HG03045 (cell line): ENCODE data around the gene FARP2.
"Not testable (repeated sequence)": the region's sequence is repeated elsewhere in the genome, so short reads cannot be mapped to it uniquely, and the experiment has no call there.

ENCODE experiments used
- ATAC-seq: cut with Tn5 transposase; IDR thresholded peaks from one replicate; pipeline ENCODE4 v1.9.1; 2021; ENCODE audit warnings: mild to moderate bottlenecking, moderate library complexity; ENCODE audit not compliant: unreplicated experiment

The FARP2 gene

GRCh38 chr2:241453919-241454318, 97.8 kb downstream of the FARP2 start:
- not testable (repeated sequence) for ATAC-seq

GRCh38 chr2:241454837-241455485, 98.9 kb downstream of the FARP2 start:
- no peak for ATAC-seq

- ATAC-seq, result no peak
Observed at GRCh38 chr2:241456546-241456945, 100.5 kb downstream of the FARP2 start.

- ATAC-seq, result no peak
Observed at GRCh38 chr2:241458687-241459086, 102.6 kb downstream of the FARP2 start.

GRCh38 chr2:241459520-241459919, 103.4 kb downstream of the FARP2 start:
- no peak for ATAC-seq

GRCh38 chr2:241460631-241461030, 104.5 kb downstream of the FARP2 start:
- no peak for ATAC-seq

- no peak for ATAC-seq
Observed at GRCh38 chr2:241461693-241462677, 105.9 kb downstream of the FARP2 start.

GRCh38 chr2:241463276-241464135, 107.4 kb downstream of the FARP2 start:
- no peak for ATAC-seq

- ATAC-seq, result no peak
Observed at GRCh38 chr2:241465543-241465942, 109.5 kb downstream of the FARP2 start.

GRCh38 chr2:241466230-241466629, 110.1 kb downstream of the FARP2 start:
- ATAC-seq, result no peak

GRCh38 chr2:241467777-241468475, 111.8 kb downstream of the FARP2 start:
- ATAC-seq, result no peak

GRCh38 chr2:241468476-241468781, 112.3 kb downstream of the FARP2 start:
- ATAC-seq, result no peak

GRCh38 chr2:241469746-241470145, 113.7 kb downstream of the FARP2 start:
- ATAC-seq, result no peak

- ATAC-seq, result no peak
Observed at GRCh38 chr2:241473399-241473798, 117.3 kb downstream of the FARP2 start.

GRCh38 chr2:241475267-241475666, 119.2 kb downstream of the FARP2 start:
- ATAC-seq, result no peak

- no peak for ATAC-seq
Observed at GRCh38 chr2:241478166-241478565, 122.1 kb downstream of the FARP2 start.

GRCh38 chr2:241479026-241479898, 123.2 kb downstream of the FARP2 start:
- no peak for ATAC-seq

GRCh38 chr2:241481687-241482086, 125.6 kb downstream of the FARP2 start:
- no peak for ATAC-seq

- no peak for ATAC-seq
Observed at GRCh38 chr2:241482126-241482955, 126.3 kb downstream of the FARP2 start.
